GM12873 (cell line): ENCODE data around the gene CPA4.

Experiments
- TF ChIP-seq, protein P1 (sequence below): IDR thresholded peaks from 2 replicates; pipeline ENCODE4 v1.5.1; 2012; ENCODE audit warnings: low read depth, mild to moderate bottlenecking, moderate library complexity, low read length, control low read depth; ENCODE audit not compliant: insufficient read depth; ENCODE audit errors: missing control alignments

CPA4 gene

DNA sequence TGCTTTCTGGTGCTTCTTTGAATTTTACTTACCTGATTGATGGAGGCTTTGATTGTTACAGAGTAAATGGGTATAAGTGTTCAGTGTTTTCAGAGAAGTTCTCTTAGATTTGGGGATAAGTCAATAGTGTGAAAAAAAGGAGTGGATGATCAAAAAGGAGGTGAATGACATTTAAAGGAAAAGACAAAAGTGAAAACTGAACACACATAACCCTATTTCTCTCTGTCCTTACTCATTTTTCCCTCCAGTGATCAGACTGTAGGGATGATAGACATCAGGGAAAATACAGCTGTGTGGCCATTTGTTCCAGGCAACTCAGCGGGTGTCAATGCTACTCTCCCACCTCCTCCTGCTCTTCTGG, 26.0 kb upstream of the CPA4 start:
- TF ChIP-seq, protein P1, sequence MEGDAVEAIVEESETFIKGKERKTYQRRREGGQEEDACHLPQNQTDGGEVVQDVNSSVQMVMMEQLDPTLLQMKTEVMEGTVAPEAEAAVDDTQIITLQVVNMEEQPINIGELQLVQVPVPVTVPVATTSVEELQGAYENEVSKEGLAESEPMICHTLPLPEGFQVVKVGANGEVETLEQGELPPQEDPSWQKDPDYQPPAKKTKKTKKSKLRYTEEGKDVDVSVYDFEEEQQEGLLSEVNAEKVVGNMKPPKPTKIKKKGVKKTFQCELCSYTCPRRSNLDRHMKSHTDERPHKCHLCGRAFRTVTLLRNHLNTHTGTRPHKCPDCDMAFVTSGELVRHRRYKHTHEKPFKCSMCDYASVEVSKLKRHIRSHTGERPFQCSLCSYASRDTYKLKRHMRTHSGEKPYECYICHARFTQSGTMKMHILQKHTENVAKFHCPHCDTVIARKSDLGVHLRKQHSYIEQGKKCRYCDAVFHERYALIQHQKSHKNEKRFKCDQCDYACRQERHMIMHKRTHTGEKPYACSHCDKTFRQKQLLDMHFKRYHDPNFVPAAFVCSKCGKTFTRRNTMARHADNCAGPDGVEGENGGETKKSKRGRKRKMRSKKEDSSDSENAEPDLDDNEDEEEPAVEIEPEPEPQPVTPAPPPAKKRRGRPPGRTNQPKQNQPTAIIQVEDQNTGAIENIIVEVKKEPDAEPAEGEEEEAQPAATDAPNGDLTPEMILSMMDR: no peak

DNA sequence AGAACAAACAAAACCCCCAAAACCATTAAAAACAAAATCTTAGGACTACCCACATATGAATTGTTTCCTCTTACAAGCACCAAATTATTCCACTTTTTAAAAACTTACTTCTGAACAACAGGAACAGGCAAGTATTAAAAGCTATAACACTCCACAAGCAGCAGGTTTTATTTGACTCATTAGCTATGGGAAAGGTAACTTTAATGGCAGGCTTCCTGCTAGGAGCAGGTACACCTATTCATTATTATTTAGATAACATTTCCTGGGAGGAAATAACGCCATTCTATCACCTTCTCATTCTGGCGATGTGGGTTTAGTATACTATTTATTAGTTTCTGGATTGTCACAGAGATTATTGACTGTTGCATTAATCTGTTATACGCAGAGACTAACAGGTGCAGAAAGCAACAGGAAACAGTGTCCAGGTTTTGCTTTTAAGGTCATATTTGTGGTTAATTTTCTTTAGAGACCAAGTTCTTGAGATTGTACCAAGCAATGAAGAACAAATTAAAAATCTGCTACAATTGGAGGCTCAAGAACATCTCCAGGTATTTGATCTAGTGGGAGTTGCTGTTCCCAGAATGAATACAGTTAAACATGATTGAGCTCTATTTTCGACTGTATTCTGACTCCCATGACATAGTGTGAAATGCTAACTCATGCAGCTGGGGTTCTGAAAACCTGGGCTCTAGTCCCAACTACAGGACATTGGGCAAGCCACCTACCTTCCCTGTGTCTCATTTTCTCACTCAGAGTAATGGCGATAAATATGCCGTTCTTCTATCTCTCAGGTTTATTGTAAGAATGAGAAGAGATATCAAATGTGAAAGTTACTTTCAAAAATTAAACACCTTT, 24.3 kb upstream of the CPA4 start:
- TF ChIP-seq, protein P1: no peak

DNA sequence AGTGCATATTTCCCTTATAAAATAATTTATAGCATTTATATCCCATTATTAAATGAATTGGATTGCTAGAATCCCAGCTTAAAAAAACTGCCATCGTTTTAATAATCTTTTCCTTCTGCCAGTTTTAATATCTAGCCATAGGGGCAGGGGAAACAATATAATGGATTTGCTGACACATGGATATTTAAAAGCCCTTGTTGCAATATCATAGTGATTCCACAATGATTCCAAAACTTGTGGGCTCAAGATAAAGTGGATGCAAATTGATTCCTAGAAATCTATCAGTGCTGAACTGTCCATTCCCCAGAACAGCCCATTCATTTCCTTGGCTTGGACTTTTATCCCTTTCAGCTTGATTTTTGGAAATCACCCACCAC, 23.7 kb upstream of the CPA4 start:
- TF ChIP-seq, protein P1: no peak

DNA sequence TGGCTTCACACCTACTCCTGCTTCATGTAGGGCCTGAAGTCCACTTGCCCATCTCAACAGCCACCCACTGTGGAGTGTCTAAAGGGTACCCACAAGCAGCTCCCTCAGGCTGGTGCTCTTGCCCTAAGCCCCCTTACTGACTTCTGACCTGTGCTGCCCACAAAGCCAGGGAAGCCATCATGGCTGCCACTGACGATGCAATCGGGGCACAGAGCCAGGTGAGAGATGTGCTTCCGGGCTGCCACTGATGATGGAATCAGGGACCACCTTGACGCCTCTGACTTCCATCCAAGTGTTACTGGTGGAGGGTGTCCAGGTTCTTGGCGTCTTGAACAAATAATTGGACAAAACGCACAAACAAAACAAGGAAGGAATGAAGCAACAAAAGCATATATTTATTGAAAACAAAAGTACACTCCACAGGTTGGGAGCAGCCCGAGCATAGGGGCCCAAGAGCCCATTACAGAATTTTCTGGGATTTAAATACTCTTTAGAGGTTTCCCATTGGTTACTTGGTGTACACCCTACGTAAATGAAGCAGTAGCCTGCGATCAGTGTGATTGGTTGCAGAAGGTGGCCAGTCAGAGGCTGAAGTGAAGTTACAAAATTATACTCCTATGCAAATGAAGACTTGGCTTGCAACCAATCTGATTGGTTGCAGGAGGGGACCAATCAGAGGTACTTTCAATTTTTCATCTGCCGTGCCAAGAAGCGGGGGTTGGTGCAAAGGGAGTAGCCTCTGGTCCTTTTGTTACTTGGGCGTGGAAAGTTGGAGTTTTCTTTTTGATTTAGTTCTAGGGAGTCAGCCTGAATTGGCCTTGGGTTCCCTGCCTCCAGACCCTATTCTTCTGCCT, 21.8 kb upstream of the CPA4 start:
- TF ChIP-seq, protein P1: no peak

DNA sequence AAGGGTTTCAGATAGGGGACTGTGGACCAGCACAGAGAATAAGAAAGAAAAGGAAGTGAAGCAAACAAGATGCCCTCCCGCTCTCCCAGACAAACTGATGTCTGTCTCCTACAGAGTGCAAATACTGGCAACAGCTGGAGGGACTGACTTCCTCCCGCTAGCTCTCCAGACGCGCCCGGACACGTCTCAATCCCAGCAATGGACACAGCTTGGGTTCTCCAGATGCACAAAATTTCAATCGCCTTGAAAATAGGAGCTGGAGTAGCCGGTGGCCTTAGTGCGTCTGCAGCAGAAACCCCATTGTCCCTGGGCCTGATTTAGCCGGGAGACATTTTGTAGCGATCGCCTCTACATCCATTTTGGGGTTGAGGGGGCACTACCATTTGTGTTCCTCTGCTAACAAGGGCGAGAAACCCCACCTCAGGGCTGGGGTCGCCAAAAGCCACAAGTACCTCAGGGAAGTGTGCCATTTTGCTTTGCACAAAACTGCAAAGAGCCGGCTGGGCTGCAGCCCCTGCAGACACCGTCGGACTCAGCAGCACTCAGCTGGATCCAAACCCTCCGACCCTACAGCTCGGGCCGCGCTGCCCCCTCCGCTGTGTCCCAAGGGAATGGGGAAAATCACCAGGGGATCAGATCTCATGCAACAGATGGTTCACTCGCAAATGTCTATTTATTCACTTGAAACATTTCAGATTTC, 20.4 kb upstream of the CPA4 start:
- TF ChIP-seq, protein P1: no peak

DNA sequence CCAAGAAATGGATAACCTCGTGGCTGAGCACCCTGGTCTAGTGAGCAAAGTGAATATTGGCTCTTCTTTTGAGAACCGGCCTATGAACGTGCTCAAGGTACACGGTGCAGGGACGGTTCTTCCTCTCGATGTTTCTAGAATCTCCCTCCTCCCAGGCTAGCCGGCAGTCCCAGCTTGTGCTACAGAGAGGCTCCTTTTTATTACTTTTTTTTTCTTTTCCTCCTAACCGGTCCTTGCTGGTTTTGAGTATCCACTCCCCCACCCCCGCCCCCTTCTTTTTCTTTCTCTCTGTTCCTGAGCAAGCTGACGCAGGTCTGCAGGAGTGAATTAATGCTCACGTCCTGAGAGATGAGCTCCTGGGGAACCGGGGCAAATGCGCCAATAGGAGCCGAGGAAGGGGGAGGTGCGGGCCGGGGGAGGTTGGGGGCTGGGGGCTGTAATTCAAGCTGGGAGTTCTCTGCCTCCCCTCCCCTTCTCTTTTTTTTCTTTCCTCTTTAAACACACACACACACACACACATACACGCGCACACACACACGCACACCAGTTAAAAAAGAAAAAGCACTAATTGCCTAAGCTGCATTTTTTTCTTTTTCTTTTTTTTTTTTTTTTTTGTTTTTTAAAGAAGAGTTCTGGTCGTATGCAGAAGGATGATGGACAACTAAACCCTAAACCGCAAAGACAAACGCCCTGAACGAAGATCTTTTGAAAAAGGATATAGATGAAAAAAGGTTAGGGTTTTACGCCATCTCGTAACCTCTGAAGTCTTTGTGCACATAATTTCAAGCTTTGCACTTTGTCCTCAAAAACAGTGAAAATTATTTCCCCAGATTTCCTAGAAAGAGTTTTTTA, 19.7 kb upstream of the CPA4 start:
- TF ChIP-seq, protein P1: no peak
